Upper lobe of left lung (tissue), 4 donors: ENCODE results near the gene SHKBP1.

Source experiments
- EP300 ChIP-seq, 4 donors: sonication (generic); formaldehyde crosslinking; IDR thresholded peaks; one replicate each; pipeline ENCODE4 v1.5.1; 2017; ENCODE audit warnings: antibody characterized with exemption in 4 of 4, control low read depth in 2 of 4
- POLR2A ChIP-seq, 4 donors: fragments of 450-650 bp; IDR thresholded peaks; one replicate each; pipeline ENCODE4 v1.5.1; 2016 to 2017; ENCODE audit warnings: antibody characterized with exemption in 4 of 4, mild to moderate bottlenecking in 2 of 4
- TF ChIP-seq, protein P1 (sequence below), 6 experiments: fragments of 450-650 bp in 4 of 6; fragments of 200-600 bp in 2 of 6; sonication (generic) in 2 of 6; IDR thresholded peaks; one replicate each; pipeline ENCODE4 v1.5.1; 2016 to 2019; ENCODE audit warnings: antibody characterized with exemption in 6 of 6

DNA sequence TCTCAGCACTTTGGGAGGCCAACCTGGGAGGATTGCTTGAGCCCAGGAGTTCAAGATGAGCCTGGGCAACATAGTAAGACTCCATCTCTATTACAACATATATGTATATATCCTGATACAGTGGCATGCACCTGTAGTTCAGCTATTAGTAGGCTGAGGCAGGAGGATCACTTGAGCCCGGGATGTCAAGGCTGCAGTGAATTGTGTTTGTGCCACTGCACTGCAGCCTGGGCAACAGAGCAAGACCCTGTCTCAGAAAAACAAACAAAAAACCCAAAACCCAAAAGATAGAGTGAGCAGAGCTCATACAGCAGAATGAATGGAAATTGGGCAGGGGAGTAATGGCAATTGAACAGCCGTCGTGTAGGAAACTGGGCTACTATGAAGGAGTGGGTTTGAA lies 17.3 kb upstream of the SHKBP1 start:
- TF ChIP-seq, protein P1, sequence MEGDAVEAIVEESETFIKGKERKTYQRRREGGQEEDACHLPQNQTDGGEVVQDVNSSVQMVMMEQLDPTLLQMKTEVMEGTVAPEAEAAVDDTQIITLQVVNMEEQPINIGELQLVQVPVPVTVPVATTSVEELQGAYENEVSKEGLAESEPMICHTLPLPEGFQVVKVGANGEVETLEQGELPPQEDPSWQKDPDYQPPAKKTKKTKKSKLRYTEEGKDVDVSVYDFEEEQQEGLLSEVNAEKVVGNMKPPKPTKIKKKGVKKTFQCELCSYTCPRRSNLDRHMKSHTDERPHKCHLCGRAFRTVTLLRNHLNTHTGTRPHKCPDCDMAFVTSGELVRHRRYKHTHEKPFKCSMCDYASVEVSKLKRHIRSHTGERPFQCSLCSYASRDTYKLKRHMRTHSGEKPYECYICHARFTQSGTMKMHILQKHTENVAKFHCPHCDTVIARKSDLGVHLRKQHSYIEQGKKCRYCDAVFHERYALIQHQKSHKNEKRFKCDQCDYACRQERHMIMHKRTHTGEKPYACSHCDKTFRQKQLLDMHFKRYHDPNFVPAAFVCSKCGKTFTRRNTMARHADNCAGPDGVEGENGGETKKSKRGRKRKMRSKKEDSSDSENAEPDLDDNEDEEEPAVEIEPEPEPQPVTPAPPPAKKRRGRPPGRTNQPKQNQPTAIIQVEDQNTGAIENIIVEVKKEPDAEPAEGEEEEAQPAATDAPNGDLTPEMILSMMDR (IDR thresholded peaks at IDR 0.05), result no peak
- TF ChIP-seq EP300 (IDR thresholded peaks at IDR 0.05) (no peak), POLR2A (IDR thresholded peaks at IDR 0.05) (no peak)
